Loucy (cell line): Measurements from ENCODE around the gene ME3.

Experiments
- H2AFZ ChIP-seq: fragments of 200-600 bp; sonication (generic); 2 replicates; pipeline ENCODE4 v1.6.0; 2016; ENCODE audit warnings: antibody characterized with exemption, mild to moderate bottlenecking, low read length, moderate library complexity
- H3F3A ChIP-seq: fragments of 200-600 bp; 2 replicates; pipeline ENCODE4 v1.6.0; 2016; ENCODE audit warnings: antibody characterized with exemption, low read depth, mild to moderate bottlenecking
- H3K27me3 ChIP-seq: fragments of 200-600 bp; sonication (generic); 2 replicates; pipeline ENCODE4 v1.6.1; 2014; ENCODE audit warnings: low read length, mild to moderate bottlenecking; ENCODE audit not compliant: insufficient read depth, poor library complexity, severe bottlenecking
- H3K36me3 ChIP-seq: fragments of 200-600 bp; sonication (generic); 2 replicates; pipeline ENCODE4 v1.6.1; 2016; ENCODE audit warnings: low read length; ENCODE audit not compliant: insufficient read depth
- H3K4me1 ChIP-seq: fragments of 200-600 bp; sonication (generic); 2 replicates; pipeline ENCODE4 v1.5.1; 2014; ENCODE audit warnings: low read length, mild to moderate bottlenecking; ENCODE audit not compliant: insufficient read depth, poor library complexity, severe bottlenecking
- H3K4me2 ChIP-seq: fragments of 200-600 bp; sonication (generic); 2 replicates; pipeline ENCODE4 v1.6.0; 2014; ENCODE audit warnings: antibody characterized with exemption, low read length, low read depth, mild to moderate bottlenecking; ENCODE audit not compliant: poor library complexity, severe bottlenecking
- H3K4me3 ChIP-seq: fragments of 200-600 bp; sonication (generic); 2 replicates; pipeline ENCODE4 v1.5.1; 2014; ENCODE audit warnings: low read length, mild to moderate bottlenecking, mixed read lengths; ENCODE audit not compliant: poor library complexity, severe bottlenecking
- H3K79me2 ChIP-seq: fragments of 200-600 bp; sonication (generic); 2 replicates; pipeline ENCODE4 v1.6.1; 2014; ENCODE audit warnings: low read length; ENCODE audit not compliant: insufficient read depth
- H3K9ac ChIP-seq: fragments of 200-600 bp; sonication (generic); 2 replicates; pipeline ENCODE4 v1.6.0; 2014; ENCODE audit warnings: mild to moderate bottlenecking, low read depth, low read length, moderate library complexity; ENCODE audit not compliant: poor library complexity, severe bottlenecking
- H3K9me2 ChIP-seq: fragments of 200-600 bp; sonication (generic); replicated peaks from 2 replicates; pipeline ENCODE4 v1.6.1; 2016; ENCODE audit warnings: low read depth, low read length, mixed read lengths
- H3K9me3 ChIP-seq: fragments of 200-600 bp; sonication (generic); 2 replicates; pipeline ENCODE4 v1.6.1; 2014; ENCODE audit warnings: mild to moderate bottlenecking, antibody characterized with exemption, low read length, low read depth; ENCODE audit not compliant: insufficient read depth
- H4K20me1 ChIP-seq: fragments of 200-600 bp; sonication (generic); 2 replicates; pipeline ENCODE4 v1.6.0; 2014; ENCODE audit warnings: antibody characterized with exemption, low read length, mild to moderate bottlenecking; ENCODE audit not compliant: insufficient read depth, poor library complexity, severe bottlenecking
- CTCF ChIP-seq: fragments of 200-600 bp; sonication (generic); conservative IDR thresholded peaks from 2 replicates; pipeline ENCODE4 v1.5.1; 2014; ENCODE audit warnings: mild to moderate bottlenecking, antibody characterized with exemption, low read length
- EZH2phosphoT487 ChIP-seq: fragments of 200-600 bp; IDR thresholded peaks from 2 replicates; pipeline ENCODE4 v1.6.1; 2018; ENCODE audit warnings: antibody characterized with exemption, mild to moderate bottlenecking, moderate library complexity, borderline replicate concordance

The ME3 gene

GRCh38 chr11:86514453-86514852, 158.0 kb downstream of the ME3 start:
- Histone ChIP-seq H2AFZ (no peak overlapping the region), H3F3A (no peaks in the 10 kb centered on the region), H3K4me3 (no peak overlapping the region), H3K9me2 (no peaks in the 10 kb centered on the region), H3K4me2 (no peak overlapping the region), H3K9ac (no peak overlapping the region), H3K36me3 (no peaks in the 10 kb centered on the region), H3K4me1 (peaks cover 20% of the 10 kb centered on the region), H3K79me2 (no peaks in the 10 kb centered on the region), H3K9me3 (peaks cover 3% of the 10 kb centered on the region; the same call in 1 of the 2 replicates), H3K27me3 (no peaks in the 10 kb centered on the region), H4K20me1 (no peaks in the 10 kb centered on the region)
- no peak for TF ChIP-seq CTCF
- TF ChIP-seq EZH2phosphoT487: no peak

GRCh38 chr11:86513746-86514373, 158.6 kb downstream of the ME3 start:
- Histone ChIP-seq H4K20me1 (no peaks in the 10 kb centered on the region), H3K27me3 (no peaks in the 10 kb centered on the region), H3F3A (no peaks in the 10 kb centered on the region), H3K4me1 (peaks cover 20% of the 10 kb centered on the region), H3K4me3 (no peak overlapping the region), H3K9me3 (peaks cover 3% of the 10 kb centered on the region; the same call in 1 of the 2 replicates), H3K9me2 (no peaks in the 10 kb centered on the region), H3K4me2 (no peak overlapping the region), H2AFZ (no peak overlapping the region), H3K9ac (no peak overlapping the region), H3K79me2 (no peaks in the 10 kb centered on the region), H3K36me3 (no peaks in the 10 kb centered on the region)
- TF ChIP-seq EZH2phosphoT487 (no peak), CTCF (no peak)

GRCh38 chr11:86513138-86513537, 159.3 kb downstream of the ME3 start:
- H3K4me3 ChIP-seq: no peak overlapping the region
- TF ChIP-seq CTCF (no peak), EZH2phosphoT487 (no peak)
- no peak overlapping the region for H3K9ac ChIP-seq
- no peak overlapping the region for H3K4me2 ChIP-seq
- H2AFZ ChIP-seq: no peak overlapping the region
- H3K4me1 ChIP-seq: peaks cover 20% of the 10 kb centered on the region
- H3K9me2 ChIP-seq: no peaks in the 10 kb centered on the region
- no peaks in the 10 kb centered on the region for H3K79me2 ChIP-seq
- no peaks in the 10 kb centered on the region for H3F3A ChIP-seq
- H3K36me3 ChIP-seq: no peaks in the 10 kb centered on the region
- H3K9me3 ChIP-seq: peaks cover 3% of the 10 kb centered on the region; the same call in 1 of the 2 replicates
- H3K27me3 ChIP-seq: no peaks in the 10 kb centered on the region
- no peaks in the 10 kb centered on the region for H4K20me1 ChIP-seq
